ENCODE data around the gene TMEM30A. TPM values are rescaled to one million over a fixed set of nuclear protein-coding genes. Genes with fewer than 3 reads are reported as not detected.

TMEM30A gene
- total and polyA plus RNA-seq, 2 of the 13 experiments (the other 11 are each of a cell fraction or from before 2014, with no cell fraction given) = 17.6 to 54.4 TPM

- no peak for ATAC-seq
- H3K27me3 ChIP-seq (ENCODE audit: control insufficient read depth in 1 of 2, insufficient read depth in 2 of 2, low read length in 2 of 2) = no peaks in the 10 kb centered on the region
- CTCF ChIA-PET (ENCODE audit: low intra/inter-chr PET ratio, low total read pairs) = no interaction called here
- peaks cover 12% of the 10 kb centered on the region for H3K79me2 ChIP-seq (ENCODE audit: insufficient read depth, low read length)
- no peak for FAIRE-seq
- in situ Hi-C loops (cut with HindIII; ENCODE audit: extremely low pct_ligation_motif_present, low pct_unique_long_range_greater_than_20kb) = no loop called here
- H3K9ac ChIP-seq (ENCODE audit: insufficient read depth, low read depth, low read length) = no peak overlapping the region
- H3K4me2 ChIP-seq (ENCODE audit: low read depth, low read length) = no peak overlapping the region
- H3K36me3 ChIP-seq (replicated peaks in 1 of 2; ENCODE audit: control insufficient read depth in 1 of 2, insufficient read depth in 2 of 2, low read length in 2 of 2) = peaks cover 1 to 17% of the 10 kb centered on the region in 2 experiments; a peak in 4 of 5 replicates
- no peak overlapping the region for H2AFZ ChIP-seq (ENCODE audit: low read length)
- BruUV-seq (replicated peaks) = no TSS peak
- no peaks in the 10 kb centered on the region for H3K9me3 ChIP-seq (ENCODE audit: low read length)
- intact Hi-C loops (cut with micrococcal nuclease; ENCODE audit: unreplicated experiment) = no loop called here
- TF ChIP-seq CBFB (CRISPR knock-in tag; IDR thresholded peaks at IDR 0.05) (no peak), HNRNPH1 (optimal IDR thresholded peaks at IDR 0.05; ENCODE audit: low read depth, low read length) (no peak), STAT5B (CRISPR knock-in tag; IDR thresholded peaks at IDR 0.05) (no peak), ZNF274 (CRISPR knock-in tag; IDR thresholded peaks at IDR 0.05) (no peak), PITX1 (CRISPR knock-in tag; IDR thresholded peaks at IDR 0.05) (no peak), ZNF282 (IDR thresholded peaks at IDR 0.05; ENCODE audit: partially characterized antibody) (no peak), POLR2G (IDR thresholded peaks at IDR 0.05; ENCODE audit: low read depth, low read length) (0 out of 2 replicates have a peak, but pooled peaks have one; percentile 33), ZNF234 (CRISPR knock-in tag; conservative IDR thresholded peaks at IDR 0.05) (no peak), PREB (CRISPR knock-in tag; IDR thresholded peaks at IDR 0.05) (no peak), RBM22 (optimal IDR thresholded peaks at IDR 0.05; ENCODE audit: low read length) (peak; percentile 36), KLF16 (CRISPR knock-in tag; IDR thresholded peaks at IDR 0.05) (no peak), SSRP1 (CRISPR knock-in tag; IDR thresholded peaks at IDR 0.05) (0 out of 2 replicates have a peak, but pooled peaks have one; percentile 84)
- TF ChIP-seq, protein P1, sequence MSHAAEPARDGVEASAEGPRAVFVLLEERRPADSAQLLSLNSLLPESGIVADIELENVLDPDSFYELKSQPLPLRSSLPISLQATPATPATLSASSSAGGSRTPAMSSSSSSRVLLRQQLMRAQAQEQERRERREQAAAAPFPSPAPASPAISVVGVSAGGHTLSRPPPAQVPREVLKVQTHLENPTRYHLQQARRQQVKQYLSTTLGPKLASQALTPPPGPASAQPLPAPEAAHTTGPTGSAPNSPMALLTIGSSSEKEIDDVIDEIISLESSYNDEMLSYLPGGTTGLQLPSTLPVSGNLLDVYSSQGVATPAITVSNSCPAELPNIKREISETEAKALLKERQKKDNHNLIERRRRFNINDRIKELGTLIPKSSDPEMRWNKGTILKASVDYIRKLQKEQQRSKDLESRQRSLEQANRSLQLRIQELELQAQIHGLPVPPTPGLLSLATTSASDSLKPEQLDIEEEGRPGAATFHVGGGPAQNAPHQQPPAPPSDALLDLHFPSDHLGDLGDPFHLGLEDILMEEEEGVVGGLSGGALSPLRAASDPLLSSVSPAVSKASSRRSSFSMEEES (CRISPR knock-in tag; IDR thresholded peaks at IDR 0.05) = no peak
- H3K4me3 ChIP-seq (replicated peaks in 1 of 3; ENCODE audit: insufficient read depth in 1 of 3, low read depth in 2 of 3, low read length in 3 of 3) = no peak overlapping the region
- no peak for DNase-seq (ENCODE audit: low spot score)
- H3K4me1 ChIP-seq (ENCODE audit: insufficient read depth, low read length) = peaks cover 9% of the 10 kb centered on the region
- POLR2A ChIA-PET = no interaction called here
- 98% methylated on average over 4 of the region's 4 CpGs for WGBS (ENCODE audit: low lambda C conversion rate)
- no peak overlapping the region for H3K27ac ChIP-seq (ENCODE audit: extremely low read length, insufficient read depth, low read length)
- H4K20me1 ChIP-seq (ENCODE audit: insufficient read depth, low read length) = peaks cover 5% of the 10 kb centered on the region; the same call in 1 of the 2 replicates
Observed at GRCh38 chr6:75236630-75237029, 48.0 kb downstream of the TMEM30A start.

Data from HepG2 (cell line).